H1 (cell line): ENCODE measurements around the gene TAX1BP1.

Experiments
- EZH2 ChIP-seq: fragments of 200-600 bp; sonication (generic); IDR thresholded peaks from 2 replicates; pipeline ENCODE4 v1.7.1; 2012; ENCODE audit warnings: low read depth, mild to moderate bottlenecking, moderate library complexity, low read length, inconsistent platforms; ENCODE audit not compliant: severe bottlenecking
- JUND ChIP-seq: IDR thresholded peaks from 2 replicates; pipeline ENCODE4 v1.6.1; 2011; ENCODE audit warnings: mild to moderate bottlenecking, improper control_type of control experiment, low read length
- POLR2AphosphoS5 ChIP-seq: IDR thresholded peaks from 2 replicates; pipeline ENCODE4 v1.6.1; 2011; ENCODE audit warnings: low read depth, low read length
- RBBP5 ChIP-seq: IDR thresholded peaks from 2 replicates; pipeline ENCODE4 v1.7.1; 2012; ENCODE audit warnings: low read depth, mild to moderate bottlenecking, inconsistent platforms, low read length, moderate library complexity, borderline replicate concordance
- RFX5 ChIP-seq: IDR thresholded peaks from 2 replicates; pipeline ENCODE4 v1.6.1; 2011; ENCODE audit warnings: low read depth, low read length, improper control_type of control experiment, borderline replicate concordance
- SRF ChIP-seq: IDR thresholded peaks from 2 replicates; pipeline ENCODE4 v1.6.1; 2011; ENCODE audit warnings: mild to moderate bottlenecking, low read depth, low read length, moderate library complexity
- TF ChIP-seq, protein P1 (sequence below), 3 experiments: IDR thresholded peaks; 1 replicate in 2 of 3; 2 replicates in 1 of 3; pipeline versions ENCODE4 v1.5.1 to v1.6.1; 2011; ENCODE audit warnings: low read length in 3 of 3, mild to moderate bottlenecking in 3 of 3, inconsistent platforms in 2 of 3, low read depth in 1 of 3, moderate library complexity in 1 of 3; ENCODE audit not compliant: insufficient read depth in 1 of 3; ENCODE audit errors: control extremely low read depth in 1 of 3

DNA sequence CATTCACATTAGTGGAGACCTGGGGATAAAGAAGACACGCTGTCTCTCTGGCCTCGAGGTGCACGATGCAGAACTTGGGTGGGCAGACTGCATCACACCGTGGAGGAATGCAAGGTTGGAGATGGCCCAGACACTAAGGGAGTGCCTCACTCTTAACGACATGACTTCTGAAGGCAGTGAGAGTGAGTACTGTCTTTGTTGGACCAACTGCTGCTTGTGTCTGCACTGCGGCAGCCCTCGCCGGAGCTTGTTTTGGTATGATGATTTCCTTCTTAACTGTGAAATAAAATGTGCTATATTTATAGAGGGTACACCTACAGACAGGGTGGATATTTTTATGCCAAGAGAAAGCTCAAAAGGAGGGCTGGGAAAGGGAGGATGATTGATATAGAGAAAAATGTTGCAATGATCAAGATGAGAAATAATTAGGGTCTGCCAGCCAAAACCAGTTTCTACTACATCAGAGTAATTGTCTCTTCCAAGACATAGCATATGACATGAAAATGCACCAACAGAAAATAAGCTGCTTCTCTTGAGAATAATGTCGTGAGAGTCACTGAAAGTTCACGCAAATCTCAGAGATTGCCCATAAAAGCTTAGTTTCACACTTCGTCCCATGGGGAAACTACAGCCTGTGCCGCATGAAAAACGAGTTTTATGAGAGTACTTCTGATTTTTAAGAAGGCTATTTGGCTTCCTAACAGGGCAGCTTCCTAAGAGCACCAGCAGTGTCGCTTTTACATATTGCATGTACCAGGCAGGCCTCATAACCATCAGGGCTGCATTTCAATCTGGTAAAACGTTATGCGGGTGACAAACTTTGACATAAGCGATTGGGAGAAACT is 127.1 kb downstream of the TAX1BP1 start:
- TF ChIP-seq JUND (no peak), RBBP5 (no peak), RFX5 (no peak), SRF (no peak), POLR2AphosphoS5 (no peak), EZH2 (no peak)
- TF ChIP-seq, protein P1, sequence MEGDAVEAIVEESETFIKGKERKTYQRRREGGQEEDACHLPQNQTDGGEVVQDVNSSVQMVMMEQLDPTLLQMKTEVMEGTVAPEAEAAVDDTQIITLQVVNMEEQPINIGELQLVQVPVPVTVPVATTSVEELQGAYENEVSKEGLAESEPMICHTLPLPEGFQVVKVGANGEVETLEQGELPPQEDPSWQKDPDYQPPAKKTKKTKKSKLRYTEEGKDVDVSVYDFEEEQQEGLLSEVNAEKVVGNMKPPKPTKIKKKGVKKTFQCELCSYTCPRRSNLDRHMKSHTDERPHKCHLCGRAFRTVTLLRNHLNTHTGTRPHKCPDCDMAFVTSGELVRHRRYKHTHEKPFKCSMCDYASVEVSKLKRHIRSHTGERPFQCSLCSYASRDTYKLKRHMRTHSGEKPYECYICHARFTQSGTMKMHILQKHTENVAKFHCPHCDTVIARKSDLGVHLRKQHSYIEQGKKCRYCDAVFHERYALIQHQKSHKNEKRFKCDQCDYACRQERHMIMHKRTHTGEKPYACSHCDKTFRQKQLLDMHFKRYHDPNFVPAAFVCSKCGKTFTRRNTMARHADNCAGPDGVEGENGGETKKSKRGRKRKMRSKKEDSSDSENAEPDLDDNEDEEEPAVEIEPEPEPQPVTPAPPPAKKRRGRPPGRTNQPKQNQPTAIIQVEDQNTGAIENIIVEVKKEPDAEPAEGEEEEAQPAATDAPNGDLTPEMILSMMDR (IDR thresholded peaks at IDR 0.05; ENCODE audit: control extremely low read depth in 1 of 3, insufficient read depth in 1 of 3, low read depth in 1 of 3, low read length in 3 of 3) = no peak
